ENCODE measurements around the gene EIF4E1B.

The EIF4E1B gene

GRCh38 chr5:176652136-176652535 lies 21.7 kb downstream of the EIF4E1B start:
- H3K27ac Mint-ChIP-seq = no peak overlapping the region
- CTCF ChIA-PET = interaction anchor here (1.6 to 2.8 kb wide), 2 partner anchors 8 to 235 kb away, joined by 4 to 15 read pairs; partner anchors contain the start of gene CLTB

GRCh38 chr5:176653401-176654385 lies 23.2 kb downstream of the EIF4E1B start:
- H3K27me3 Mint-ChIP-seq = no peaks in the 10 kb centered on the region
- peaks cover 49% of the 10 kb centered on the region for H3K4me1 Mint-ChIP-seq
- no peak overlapping the region for H3K27ac Mint-ChIP-seq
- no peaks in the 10 kb centered on the region for H3K9me3 Mint-ChIP-seq
- no peak overlapping the region for H3K4me3 Mint-ChIP-seq
- CTCF ChIA-PET = no interaction called here
- peak; percentile 37 for DNase-seq
- peaks cover 28% of the 10 kb centered on the region for H3K36me3 Mint-ChIP-seq

More at GRCh38 chr5:176652136-176652535, 21.7 kb downstream of the EIF4E1B start:
- peaks cover 27% of the 10 kb centered on the region for H3K36me3 Mint-ChIP-seq
- no peaks in the 10 kb centered on the region for H3K27me3 Mint-ChIP-seq
- peaks cover 44% of the 10 kb centered on the region for H3K4me1 Mint-ChIP-seq
- no peak overlapping the region for H3K4me3 Mint-ChIP-seq
- no peaks in the 10 kb centered on the region for H3K9me3 Mint-ChIP-seq
- DNase-seq = no peak

DNA sequence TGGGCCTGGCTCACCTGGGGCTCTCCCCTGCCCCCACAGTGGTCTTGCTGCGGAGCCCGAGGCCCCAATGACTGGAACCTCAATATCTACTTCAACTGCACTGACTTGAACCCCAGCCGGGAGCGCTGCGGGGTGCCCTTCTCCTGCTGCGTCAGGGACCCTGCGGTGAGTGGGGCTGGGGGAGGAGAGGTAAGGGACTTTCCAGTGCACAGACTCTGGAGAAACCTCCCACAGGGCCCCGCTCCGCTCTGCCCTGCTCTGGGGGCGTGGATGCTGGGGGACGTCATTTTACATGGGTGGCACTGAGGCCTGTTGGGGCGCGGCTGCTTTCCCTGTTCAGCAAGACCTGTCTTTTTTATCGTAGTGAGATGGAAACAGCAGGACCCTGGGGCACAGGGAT lies 24.4 kb downstream of the EIF4E1B start:
- Mint-ChIP-seq H3K36me3 (peaks cover 23% of the 10 kb centered on the region), H3K9me3 (no peaks in the 10 kb centered on the region), H3K27me3 (no peaks in the 10 kb centered on the region), H3K4me1 (peaks cover 50% of the 10 kb centered on the region), H3K4me3 (no peak overlapping the region), H3K27ac (no peak overlapping the region)
- no peak for DNase-seq
- CTCF ChIA-PET = no interaction called here

DNA sequence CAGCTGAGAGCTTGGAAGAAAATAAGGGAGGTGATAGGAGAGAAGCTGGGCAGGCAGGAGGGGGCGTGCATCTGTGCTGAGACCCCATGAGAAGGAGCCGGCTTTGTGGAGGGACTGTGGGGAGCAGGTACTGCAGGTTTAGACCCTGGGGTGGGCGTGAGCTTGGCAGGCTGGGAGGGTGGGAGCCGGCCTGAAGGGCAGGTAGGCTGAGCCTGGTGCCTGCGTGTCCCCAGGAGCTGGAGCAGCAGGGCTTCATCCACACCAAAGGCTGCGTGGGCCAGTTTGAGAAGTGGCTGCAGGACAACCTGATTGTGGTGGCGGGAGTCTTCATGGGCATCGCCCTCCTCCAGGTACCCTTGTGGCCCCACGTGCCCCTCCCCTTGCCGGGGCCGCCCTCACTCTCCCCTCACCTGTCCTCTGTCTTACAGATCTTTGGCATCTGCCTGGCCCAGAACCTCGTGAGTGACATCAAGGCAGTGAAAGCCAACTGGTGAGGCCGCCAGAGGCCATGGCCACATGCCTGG lies 26.1 kb downstream of the EIF4E1B start:
- CTCF ChIA-PET = interaction anchor here (1.0 to 6.7 kb wide), 7 partner anchors 9 to 456 kb away, joined by 3 to 79 read pairs (median 5); partner anchors contain the start of gene TSPAN17
- peaks cover 45% of the 10 kb centered on the region for H3K4me1 Mint-ChIP-seq
- no peak for DNase-seq
- no peak overlapping the region for H3K27ac Mint-ChIP-seq
- peaks cover 2% of the 10 kb centered on the region for H3K27me3 Mint-ChIP-seq
- H3K4me3 Mint-ChIP-seq = no peak overlapping the region
- H3K9me3 Mint-ChIP-seq = no peaks in the 10 kb centered on the region
- peaks cover 17% of the 10 kb centered on the region for H3K36me3 Mint-ChIP-seq

DNA sequence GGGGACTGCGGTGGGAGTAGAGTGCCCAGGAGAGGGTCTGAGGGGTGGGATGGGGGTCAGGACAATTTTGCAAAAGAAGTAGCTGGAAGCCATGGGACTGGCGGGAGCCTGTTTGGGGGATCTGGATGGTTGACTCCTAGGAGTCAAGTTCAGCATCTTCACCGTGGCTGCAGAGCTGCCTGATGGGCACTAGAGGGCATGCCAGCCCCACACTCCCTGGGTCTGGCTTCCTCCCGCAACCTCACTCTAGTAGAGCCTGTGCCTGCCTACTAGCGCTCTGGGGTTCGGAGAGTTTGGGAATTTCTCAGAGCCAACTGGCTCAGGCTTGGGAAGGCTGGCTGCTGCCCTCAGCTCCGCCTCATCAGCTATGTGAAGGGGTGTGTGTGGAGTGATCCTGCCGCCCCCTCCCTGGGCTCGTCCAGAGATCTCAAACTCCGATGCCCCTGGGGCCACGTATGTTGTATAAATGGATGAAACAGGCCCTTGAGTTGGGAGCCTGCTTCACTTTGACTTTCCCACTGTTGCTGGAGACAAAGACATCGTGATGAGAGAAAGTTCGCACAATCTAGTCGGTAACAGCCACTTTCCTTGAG lies 27.6 kb downstream of the EIF4E1B start:
- peak overlapping the region; percentile 27 for H3K4me3 Mint-ChIP-seq
- CTCF ChIA-PET = interaction anchor here (0.6 to 6.7 kb wide), 15 partner anchors 8 to 454 kb away, joined by 3 to 79 read pairs (median 4); partner anchors contain the start of genes CLTB, EIF4E1B, SNCB and TSPAN17
- no peaks in the 10 kb centered on the region for H3K9me3 Mint-ChIP-seq
- H3K36me3 Mint-ChIP-seq = peaks cover 13% of the 10 kb centered on the region
- H3K27me3 Mint-ChIP-seq = peaks cover 8% of the 10 kb centered on the region
- DNase-seq = peak; percentile 77
- H3K4me1 Mint-ChIP-seq = peaks cover 40% of the 10 kb centered on the region
- peak overlapping the region; percentile 49 for H3K27ac Mint-ChIP-seq

GRCh38 chr5:176658817-176659511 lies 28.5 kb downstream of the EIF4E1B start:
- H3K4me3 Mint-ChIP-seq = peak overlapping the region; percentile 27
- peaks cover 6% of the 10 kb centered on the region for H3K36me3 Mint-ChIP-seq
- CTCF ChIA-PET = interaction anchor here (0.6 to 6.7 kb wide), 16 partner anchors 8 to 453 kb away, joined by 3 to 79 read pairs (median 4); partner anchors contain the start of genes CLTB, EIF4E1B, SNCB and TSPAN17
- H3K4me1 Mint-ChIP-seq = peaks cover 33% of the 10 kb centered on the region
- H3K27ac Mint-ChIP-seq = peak overlapping the region; percentile 49
- H3K27me3 Mint-ChIP-seq = peaks cover 15% of the 10 kb centered on the region
- DNase-seq = peak; percentile 72
- H3K9me3 Mint-ChIP-seq = no peaks in the 10 kb centered on the region

- peaks cover 33% of the 10 kb centered on the region for H3K4me1 Mint-ChIP-seq
- no peaks in the 10 kb centered on the region for H3K9me3 Mint-ChIP-seq
- CTCF ChIA-PET = interaction anchor here (1.0 to 6.7 kb wide), 13 partner anchors 9 to 453 kb away, joined by 3 to 79 read pairs (median 8); partner anchors contain the start of genes CLTB and TSPAN17
- no peak overlapping the region for H3K27ac Mint-ChIP-seq
- H3K4me3 Mint-ChIP-seq = no peak overlapping the region
- DNase-seq = no peak
- H3K36me3 Mint-ChIP-seq = peaks cover 6% of the 10 kb centered on the region
- H3K27me3 Mint-ChIP-seq = peaks cover 20% of the 10 kb centered on the region
Observed at GRCh38 chr5:176659512-176659839, 29.0 kb downstream of the EIF4E1B start.

DNA sequence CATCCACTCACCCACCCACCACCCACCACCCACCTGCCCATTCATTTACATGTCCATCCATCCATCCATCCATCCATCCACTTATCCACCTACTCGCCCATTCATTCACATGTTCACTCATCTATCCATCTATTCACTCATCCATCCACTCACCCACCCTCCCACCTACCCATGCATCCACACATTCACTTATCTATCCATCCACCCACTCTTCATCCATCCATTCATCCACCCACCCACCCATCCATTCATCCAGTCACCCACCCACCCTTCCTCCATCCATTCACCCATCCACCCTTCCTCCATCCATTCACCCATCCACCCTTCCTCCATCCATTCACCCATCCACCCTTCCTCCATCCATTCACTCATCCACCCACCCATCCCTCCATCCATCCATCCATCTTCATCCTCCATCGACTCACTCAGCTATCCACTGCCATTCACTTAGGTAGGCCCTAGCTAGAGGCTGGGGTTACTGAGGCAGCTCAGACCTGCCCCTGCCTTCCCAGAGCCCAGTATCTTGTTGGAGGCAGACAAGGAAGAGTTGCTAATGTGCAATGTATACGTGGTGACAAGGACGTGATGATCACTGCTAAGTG lies 29.5 kb downstream of the EIF4E1B start:
- CTCF ChIA-PET = interaction anchor here (0.5 to 6.7 kb wide), 61 partner anchors 8 to 1308 kb away, joined by 3 to 79 read pairs (median 5); partner anchors contain the start of genes CLTB, EIF4E1B, HK3 and SNCB
- peak overlapping the region; percentile 59 for H3K27ac Mint-ChIP-seq

DNA sequence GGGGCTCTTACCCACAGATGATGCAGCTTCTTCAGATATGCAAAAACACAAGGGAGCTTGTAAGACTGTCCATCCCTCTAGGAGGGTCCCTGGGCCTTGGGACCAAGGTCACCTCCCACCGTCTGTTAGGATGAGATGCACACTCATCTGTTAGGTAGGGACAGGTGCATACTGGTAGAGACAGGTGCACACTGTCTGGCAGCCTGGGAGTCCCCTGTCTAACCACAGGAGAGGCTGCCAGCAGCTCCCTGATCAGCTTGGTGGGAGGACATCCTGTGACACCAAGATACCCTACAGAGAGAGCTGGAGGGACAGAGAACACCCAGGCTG lies 30.0 kb downstream of the EIF4E1B start:
- Mint-ChIP-seq H3K9me3 (no peaks in the 10 kb centered on the region), H3K4me1 (peaks cover 33% of the 10 kb centered on the region), H3K27ac (peak overlapping the region; percentile 59), H3K36me3 (peaks cover 2% of the 10 kb centered on the region), H3K4me3 (no peak overlapping the region), H3K27me3 (peaks cover 31% of the 10 kb centered on the region)
- CTCF ChIA-PET = interaction anchor here (0.5 to 6.7 kb wide), 62 partner anchors 9 to 1308 kb away, joined by 3 to 79 read pairs (median 5); partner anchors contain the start of genes CLTB, EIF4E1B, HK3 and SNCB
- DNase-seq = no peak

More for the DNA sequence above, 29.5 kb downstream of the EIF4E1B start:
- Mint-ChIP-seq H3K9me3 (no peaks in the 10 kb centered on the region), H3K4me3 (no peak overlapping the region), H3K4me1 (peaks cover 33% of the 10 kb centered on the region), H3K36me3 (peaks cover 6% of the 10 kb centered on the region), H3K27me3 (peaks cover 25% of the 10 kb centered on the region)
- DNase-seq = no peak

GRCh38 chr5:176660860-176661641 lies 30.6 kb downstream of the EIF4E1B start:
- H3K36me3 Mint-ChIP-seq = peaks cover 2% of the 10 kb centered on the region
- peaks cover 36% of the 10 kb centered on the region for H3K27me3 Mint-ChIP-seq
- peaks cover 33% of the 10 kb centered on the region for H3K4me1 Mint-ChIP-seq
- H3K27ac Mint-ChIP-seq = no peak overlapping the region
- CTCF ChIA-PET = interaction anchor here (0.5 to 6.7 kb wide), 61 partner anchors 9 to 1307 kb away, joined by 3 to 79 read pairs (median 5); partner anchors contain the start of genes CLTB, EIF4E1B, HK3 and SNCB
- DNase-seq = peak; percentile 83
- H3K9me3 Mint-ChIP-seq = no peaks in the 10 kb centered on the region
- no peak overlapping the region for H3K4me3 Mint-ChIP-seq

GRCh38 chr5:176661676-176662075 lies 31.2 kb downstream of the EIF4E1B start:
- H3K27me3 Mint-ChIP-seq = peaks cover 40% of the 10 kb centered on the region
- no peaks in the 10 kb centered on the region for H3K9me3 Mint-ChIP-seq
- no peak overlapping the region for H3K4me3 Mint-ChIP-seq
- DNase-seq = no peak
- H3K36me3 Mint-ChIP-seq = peaks cover 2% of the 10 kb centered on the region
- CTCF ChIA-PET = interaction anchor here (1.3 to 6.7 kb wide), 17 partner anchors 8 to 450 kb away, joined by 4 to 79 read pairs (median 8); no protein-coding TSS in a partner anchor
- no peak overlapping the region for H3K27ac Mint-ChIP-seq
- peaks cover 33% of the 10 kb centered on the region for H3K4me1 Mint-ChIP-seq

GRCh38 chr5:176662371-176663333 lies 32.2 kb downstream of the EIF4E1B start:
- Mint-ChIP-seq H3K27me3 (peaks cover 43% of the 10 kb centered on the region), H3K27ac (no peak overlapping the region), H3K4me3 (no peak overlapping the region), H3K36me3 (peaks cover 2% of the 10 kb centered on the region), H3K4me1 (peaks cover 32% of the 10 kb centered on the region), H3K9me3 (no peaks in the 10 kb centered on the region)
- DNase-seq = no peak
- CTCF ChIA-PET = no interaction called here
